T-cell (primary cell): ENCODE measurements around the gene PAX5. TPM values are rescaled to one million over a fixed set of nuclear protein-coding genes. Genes with fewer than 3 reads are reported as not detected.
A peak's percentile ranks its signal among the peaks of the same experiment; 100 is the strongest.

Experiments used
- ATAC-seq, 4 experiments: fragments of 200-7000 bp in 3 of 4; fragments of 150-1000 bp in 1 of 4; cut with Tn5 transposase; replicated peaks in 1 of 4; 1 replicate in 3 of 4; 2 replicates in 1 of 4; pipeline ENCODE4 v1.10.0; 2021; ENCODE audit warnings: moderate library complexity in 3 of 4, mild to moderate bottlenecking in 2 of 4, moderate number of reproducible peaks in 1 of 4
- CTCF ChIA-PET, 2 donors: fragments of 300-600 bp; sonication (Branson Sonifier 250); formaldehyde crosslinking; loops; one replicate each; lab custom pipeline; 2022; ENCODE audit warnings: antibody characterized with exemption in 2 of 2; lab: Charles Lee
- POLR2A ChIA-PET, 2 donors: fragments of 300-600 bp; sonication (Branson Sonifier 250); formaldehyde crosslinking; loops; one replicate each; lab custom pipeline; 2022; ENCODE audit warnings: antibody characterized with exemption in 2 of 2; lab: Charles Lee
- DNase-seq, 35 experiments: peaks; one replicate each; pipeline versions ENCODE4 v3.0.0 to v3.0.0-alpha.2; 2013 to 2023
- H3K27ac ChIP-seq: one replicate; pipeline ENCODE4 v1.5.1; 2013; ENCODE audit warnings: low read length
- H3K27me3 ChIP-seq, 2 experiments: replicated peaks in 1 of 2; 1 replicate in 1 of 2; 2 replicates in 1 of 2; pipeline versions ENCODE4 v1.6.1 to v1.7.0; 2013; ENCODE audit warnings: low read length in 1 of 2, mixed read lengths in 1 of 2; ENCODE audit not compliant: control insufficient read depth in 2 of 2, insufficient read depth in 2 of 2; ENCODE audit errors: extremely low read depth in 1 of 2
- H3K36me3 ChIP-seq, 2 donors: 1 replicate in 1 of 2; 2 replicates in 1 of 2; pipeline versions ENCODE4 v1.6.1 to v1.7.0; 2013; ENCODE audit warnings: low read length in 1 of 2; ENCODE audit not compliant: control insufficient read depth in 2 of 2, insufficient read depth in 1 of 2; ENCODE audit errors: extremely low read depth in 1 of 2
- H3K4me1 ChIP-seq, 2 experiments: 1 replicate in 1 of 2; 2 replicates in 1 of 2; pipeline versions ENCODE4 v1.6.1 to v1.7.0; 2013; ENCODE audit warnings: low read length in 2 of 2, mixed read lengths in 1 of 2; ENCODE audit not compliant: insufficient read depth in 2 of 2, control insufficient read depth in 1 of 2; ENCODE audit errors: extremely low read depth in 1 of 2
- H3K4me3 ChIP-seq, 2 donors: 1 replicate in 1 of 2; 2 replicates in 1 of 2; pipeline versions ENCODE4 v1.5.1 to v1.7.0; 2013; ENCODE audit warnings: mild to moderate bottlenecking in 2 of 2, low read length in 1 of 2, moderate library complexity in 1 of 2; ENCODE audit not compliant: control insufficient read depth in 1 of 2; ENCODE audit errors: extremely low read depth in 1 of 2
- H3K9me3 ChIP-seq: 2 replicates; pipeline ENCODE4 v1.7.0; 2013
- H3K27ac Mint-ChIP-seq, 2 donors: one replicate each; pipeline ENCODE4 v1.8.0; 2020 to 2021; ENCODE audit warnings: mild to moderate bottlenecking in 2 of 2, mixed read lengths in 2 of 2
- H3K27me3 Mint-ChIP-seq, 2 donors: one replicate each; pipeline ENCODE4 v1.8.0; 2021 to 2022; ENCODE audit warnings: mixed read lengths in 2 of 2
- H3K36me3 Mint-ChIP-seq: one replicate; pipeline ENCODE4 v1.8.0; 2021; ENCODE audit warnings: mixed read lengths
- H3K4me1 Mint-ChIP-seq, 3 donors: one replicate each; pipeline ENCODE4 v1.8.0; 2020 to 2022; ENCODE audit warnings: mixed read lengths in 3 of 3, mild to moderate bottlenecking in 1 of 3
- H3K4me3 Mint-ChIP-seq, 3 donors: one replicate each; pipeline ENCODE4 v1.8.0; 2020 to 2022; ENCODE audit warnings: mild to moderate bottlenecking in 3 of 3, mixed read lengths in 3 of 3, moderate library complexity in 3 of 3
- H3K9me3 Mint-ChIP-seq, 3 donors: one replicate each; pipeline ENCODE4 v1.8.0; 2020 to 2022; ENCODE audit warnings: mixed read lengths in 3 of 3
- whole genome bisulfite sequencing: methylation state at CpG from one replicate; pipeline ENCODE4 v1.1.5; 2013; ENCODE audit warnings: missing lambda C conversion rate; ENCODE audit not compliant: insufficient coverage; 5-methylcytosine and 5-hydroxymethylcytosine counted together
- total RNA-seq, 35 experiments: library from RNA in 6 of 35; stranded (reverse) in 6 of 35; fragments of 120-200 nt in 1 of 35; gene quantifications; one replicate each; pipeline versions ENCODE4 v1.2.1 to v1.2.4 and lab custom pipeline; 2013 to 2026

Gene PAX5
- total RNA-seq, 5 donors from 2014 or later (not counting 1 experiment from before 2014, with no cell fraction given), result 1.7 to 12.4 (median 4.4) TPM

- no peaks in the 10 kb centered on the region for H3K36me3 ChIP-seq
- CTCF ChIA-PET, result no interaction called here
- no peaks in the 10 kb centered on the region for H3K36me3 Mint-ChIP-seq
Observed at GRCh38 chr9:36843964-36844363, 190.1 kb downstream of the PAX5 start.

GRCh38 chr9:36842560-36843530 is 191.2 kb downstream of the PAX5 start:
- no peaks in the 10 kb centered on the region for H3K4me1 Mint-ChIP-seq
- no peak overlapping the region for H3K27ac Mint-ChIP-seq
- H3K27me3 Mint-ChIP-seq, result peaks cover 0 to 8% of the 10 kb centered on the region in 2 donors
- ChIA-PET CTCF (no interaction called here), POLR2A (no interaction called here)
- no peaks in the 10 kb centered on the region for H3K9me3 Mint-ChIP-seq
- no peak overlapping the region for H3K27ac ChIP-seq
- H3K4me3 Mint-ChIP-seq, result no peak overlapping the region
- H3K36me3 Mint-ChIP-seq, result no peaks in the 10 kb centered on the region
- DNase-seq (no peak), ATAC-seq (no peak)
- H3K27me3 ChIP-seq, result peaks cover 0 to 58% of the 10 kb centered on the region in 2 experiments
- H3K4me1 ChIP-seq, result no peaks in the 10 kb centered on the region
- H3K36me3 ChIP-seq, result no peaks in the 10 kb centered on the region
- 42% methylated on average over 13 of the region's 28 CpGs for WGBS
- no peak overlapping the region for H3K4me3 ChIP-seq
- no peaks in the 10 kb centered on the region for H3K9me3 ChIP-seq

More at GRCh38 chr9:36843964-36844363, 190.1 kb downstream of the PAX5 start:
- DNase-seq (no peak), ATAC-seq (no peak)
- peaks cover 0 to 56% of the 10 kb centered on the region in 2 experiments for H3K27me3 ChIP-seq
- Mint-ChIP-seq H3K4me3 (no peak overlapping the region), H3K9me3 (no peaks in the 10 kb centered on the region), H3K27ac (no peak overlapping the region), H3K4me1 (no peaks in the 10 kb centered on the region), H3K27me3 (peaks cover 0 to 10% of the 10 kb centered on the region in 2 donors)
- WGBS, result 80% methylated on average over 1 of the region's 1 CpG
- H3K9me3 ChIP-seq, result no peaks in the 10 kb centered on the region
- no peaks in the 10 kb centered on the region for H3K4me1 ChIP-seq
- no peak overlapping the region for H3K4me3 ChIP-seq
- POLR2A ChIA-PET, result no interaction called here
- no peak overlapping the region for H3K27ac ChIP-seq

- ATAC-seq (peak in 1 of 4 experiments; percentile 33), DNase-seq (no peak)
- Mint-ChIP-seq H3K9me3 (no peaks in the 10 kb centered on the region), H3K27me3 (peaks cover 0 to 8% of the 10 kb centered on the region in 2 donors), H3K36me3 (no peaks in the 10 kb centered on the region), H3K27ac (no peak overlapping the region), H3K4me1 (no peaks in the 10 kb centered on the region), H3K4me3 (no peak overlapping the region)
- Histone ChIP-seq H3K9me3 (no peaks in the 10 kb centered on the region), H3K4me3 (no peak overlapping the region), H3K27me3 (peaks cover 0 to 51% of the 10 kb centered on the region in 2 experiments), H3K36me3 (no peaks in the 10 kb centered on the region), H3K27ac (no peak overlapping the region), H3K4me1 (no peaks in the 10 kb centered on the region)
- CTCF ChIA-PET, result no interaction called here
- 100% methylated on average over 2 of the region's 2 CpGs for WGBS
- POLR2A ChIA-PET, result interaction anchor here in 1 of 2 donors (0.6 kb wide), 1 partner anchor 37 kb away, joined by 3 read pairs; no protein-coding TSS in a partner anchor
Observed at GRCh38 chr9:36840898-36841536, 193.1 kb downstream of the PAX5 start.

GRCh38 chr9:36839131-36839885 is 194.8 kb downstream of the PAX5 start:
- H3K36me3 ChIP-seq, result no peaks in the 10 kb centered on the region
- Mint-ChIP-seq H3K4me3 (no peak overlapping the region), H3K27ac (no peak overlapping the region), H3K27me3 (peaks cover 0 to 4% of the 10 kb centered on the region in 2 donors), H3K36me3 (no peaks in the 10 kb centered on the region), H3K9me3 (no peaks in the 10 kb centered on the region), H3K4me1 (no peaks in the 10 kb centered on the region)
- 81% methylated on average over 10 of the region's 15 CpGs for WGBS
- H3K9me3 ChIP-seq, result no peaks in the 10 kb centered on the region
- no peak for ATAC-seq
- H3K27me3 ChIP-seq, result peaks cover 0 to 48% of the 10 kb centered on the region in 2 experiments
- no peaks in the 10 kb centered on the region for H3K4me1 ChIP-seq
- no peak overlapping the region for H3K27ac ChIP-seq
- CTCF ChIA-PET, result no interaction called here
- POLR2A ChIA-PET, result interaction anchor here in 1 of 2 donors (0.6 kb wide), 1 partner anchor 409 kb away, joined by 3 read pairs; no protein-coding TSS in a partner anchor
- H3K4me3 ChIP-seq, result no peak overlapping the region
- no peak for DNase-seq

- Mint-ChIP-seq H3K36me3 (no peaks in the 10 kb centered on the region), H3K27me3 (peaks cover 0 to 4% of the 10 kb centered on the region in 2 donors), H3K27ac (no peak overlapping the region), H3K9me3 (no peaks in the 10 kb centered on the region), H3K4me3 (no peak overlapping the region), H3K4me1 (no peaks in the 10 kb centered on the region)
- ChIA-PET POLR2A (interaction anchor here in 1 of 2 donors (0.6 kb wide), 1 partner anchor 370 kb away, joined by 3 read pairs; no protein-coding TSS in a partner anchor), CTCF (no interaction called here)
- Histone ChIP-seq H3K4me3 (no peak overlapping the region), H3K9me3 (no peaks in the 10 kb centered on the region), H3K27me3 (peaks cover 0 to 45% of the 10 kb centered on the region in 2 experiments), H3K27ac (no peak overlapping the region), H3K4me1 (no peaks in the 10 kb centered on the region), H3K36me3 (no peaks in the 10 kb centered on the region)
- WGBS, result 80% methylated on average over 10 of the region's 17 CpGs
- ATAC-seq, result no peak
- DNase-seq, result no peak
Observed at GRCh38 chr9:36837431-36838405, 196.3 kb downstream of the PAX5 start.
